Fibroblast of lung (primary cell): ENCODE data around the gene PLA2G7.
"Not testable (repeated sequence)": the region's sequence is repeated elsewhere in the genome, so short reads cannot be mapped to it uniquely, and the experiment has no call there.

ENCODE experiments used
- EZH2 ChIP-seq: IDR thresholded peaks from 2 replicates; pipeline ENCODE4 v1.5.1; 2012; ENCODE audit warnings: low read length, control low read depth, mild to moderate bottlenecking; ENCODE audit errors: missing control alignments
- TF ChIP-seq, protein P1 (sequence below), 2 donors: IDR thresholded peaks in 1 of 2; conservative IDR thresholded peaks in 1 of 2; 1 replicate in 1 of 2; 2 replicates in 1 of 2; pipeline ENCODE4 v1.5.1; 2011 to 2012; ENCODE audit warnings: low read length in 2 of 2, control low read depth in 1 of 2, inconsistent platforms in 1 of 2, low read depth in 1 of 2, mild to moderate bottlenecking in 1 of 2

- TF ChIP-seq, protein P1, sequence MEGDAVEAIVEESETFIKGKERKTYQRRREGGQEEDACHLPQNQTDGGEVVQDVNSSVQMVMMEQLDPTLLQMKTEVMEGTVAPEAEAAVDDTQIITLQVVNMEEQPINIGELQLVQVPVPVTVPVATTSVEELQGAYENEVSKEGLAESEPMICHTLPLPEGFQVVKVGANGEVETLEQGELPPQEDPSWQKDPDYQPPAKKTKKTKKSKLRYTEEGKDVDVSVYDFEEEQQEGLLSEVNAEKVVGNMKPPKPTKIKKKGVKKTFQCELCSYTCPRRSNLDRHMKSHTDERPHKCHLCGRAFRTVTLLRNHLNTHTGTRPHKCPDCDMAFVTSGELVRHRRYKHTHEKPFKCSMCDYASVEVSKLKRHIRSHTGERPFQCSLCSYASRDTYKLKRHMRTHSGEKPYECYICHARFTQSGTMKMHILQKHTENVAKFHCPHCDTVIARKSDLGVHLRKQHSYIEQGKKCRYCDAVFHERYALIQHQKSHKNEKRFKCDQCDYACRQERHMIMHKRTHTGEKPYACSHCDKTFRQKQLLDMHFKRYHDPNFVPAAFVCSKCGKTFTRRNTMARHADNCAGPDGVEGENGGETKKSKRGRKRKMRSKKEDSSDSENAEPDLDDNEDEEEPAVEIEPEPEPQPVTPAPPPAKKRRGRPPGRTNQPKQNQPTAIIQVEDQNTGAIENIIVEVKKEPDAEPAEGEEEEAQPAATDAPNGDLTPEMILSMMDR (conservative IDR thresholded peaks at IDR 0.05 in 1 of 2, IDR thresholded peaks at IDR 0.05 in 1 of 2; ENCODE audit: low read depth in 1 of 2, low read length in 2 of 2) = not testable (repeated sequence)
- TF ChIP-seq EZH2 = not testable (repeated sequence)
Measured at GRCh38 chr6:46744159-46744725, 9.1 kb upstream of the PLA2G7 start.
